Cardiac septum (tissue), 1 donor: Measurements from ENCODE around the gene GAST. TPM values are rescaled to one million over a fixed set of nuclear protein-coding genes. Genes with fewer than 3 reads are reported as not detected.

Experiments
- DNase-seq: peaks from one replicate; pipeline ENCODE4 v3.0.0-alpha.2; 2020; ENCODE audit warnings: low spot score
- intact Hi-C: fragments of 100-400 bp; cut with DNase I; formaldehyde crosslinking; loops from one replicate; pipeline ENCODE4 v1.14.0; 2022
- total RNA-seq: library from RNA; stranded (reverse); fragmentation: NEBNext Ultra II Directional; extraction: Animal tissue kit (Norgen Biotek cat#: 25700); gene quantifications from one replicate; pipeline ENCODE4 v1.2.1, GENCODE V29; 2021
- donor health status: DM: no; HTN: no; CAD: no.

Gene GAST
- total RNA-seq, 1 donor from 2014 or later = not detected

DNA sequence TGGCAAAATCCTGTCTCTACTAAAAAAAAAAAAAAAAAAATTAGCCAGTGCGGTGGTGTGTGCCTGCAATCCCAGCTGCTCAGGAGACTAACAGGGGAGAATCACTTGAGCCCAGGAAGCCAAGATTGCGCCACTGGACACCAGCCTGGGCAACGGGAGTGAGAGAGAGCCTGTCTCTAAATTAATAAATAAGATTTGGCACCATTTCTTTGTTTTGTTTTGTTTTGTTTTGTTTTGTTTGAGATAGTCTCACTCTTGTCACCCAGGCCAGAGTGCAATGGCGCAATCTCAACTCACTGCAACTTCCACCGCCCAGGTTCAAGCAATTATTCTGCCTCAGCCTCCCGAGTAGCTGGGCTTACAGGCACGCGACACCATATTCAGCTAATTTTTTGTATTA lies 9.4 kb upstream of the GAST start:
- intact Hi-C loops = no loop called here
- no peak for DNase-seq

- intact Hi-C loops = no loop called here
- DNase-seq = no peak
These were observed 6.7 kb upstream of the GAST start for GRCh38 chr17:41705271-41705991.

DNA sequence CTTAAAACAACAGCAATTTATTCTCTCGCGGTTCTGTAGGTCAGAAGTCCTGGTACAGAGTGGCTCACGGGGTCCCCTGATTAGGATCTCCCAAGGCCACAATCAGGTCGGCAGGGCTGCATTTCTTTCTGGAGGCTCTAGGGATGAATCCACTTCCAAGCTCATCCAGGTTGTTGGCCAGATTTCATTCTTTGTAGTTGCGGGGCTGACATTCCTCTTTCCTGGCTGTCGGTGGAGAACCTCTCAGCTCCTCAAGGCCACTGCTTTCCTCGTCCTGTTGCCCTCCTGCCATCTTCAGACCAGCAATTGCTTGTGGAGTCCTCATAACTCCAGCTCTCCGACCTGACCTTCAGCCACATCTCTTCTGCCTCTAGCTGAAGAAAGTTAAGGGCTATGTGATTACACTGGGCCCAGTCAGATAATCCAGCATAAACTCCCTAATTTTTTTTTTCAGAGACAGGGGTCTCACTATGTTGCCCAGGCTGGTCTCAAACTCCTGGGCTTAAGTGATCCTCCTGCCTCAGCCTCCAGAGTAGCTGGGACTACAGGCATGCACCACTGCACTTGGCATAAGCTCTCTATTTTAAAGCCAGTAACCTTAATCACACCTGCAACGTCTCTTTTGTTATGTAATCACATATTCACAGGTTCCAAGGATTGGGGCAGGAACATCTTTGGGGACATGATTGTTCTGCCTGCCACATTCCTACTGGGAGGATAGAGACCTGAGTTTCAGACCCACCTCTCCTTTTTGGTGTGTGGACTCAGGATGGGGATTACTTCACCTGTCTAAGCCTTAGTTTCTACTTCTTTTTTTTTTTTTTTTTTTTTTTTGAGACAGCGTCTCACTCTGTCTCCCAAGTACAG lies 4.1 kb upstream of the GAST start:
- DNase-seq = no peak
- intact Hi-C loops = no loop called here

DNA sequence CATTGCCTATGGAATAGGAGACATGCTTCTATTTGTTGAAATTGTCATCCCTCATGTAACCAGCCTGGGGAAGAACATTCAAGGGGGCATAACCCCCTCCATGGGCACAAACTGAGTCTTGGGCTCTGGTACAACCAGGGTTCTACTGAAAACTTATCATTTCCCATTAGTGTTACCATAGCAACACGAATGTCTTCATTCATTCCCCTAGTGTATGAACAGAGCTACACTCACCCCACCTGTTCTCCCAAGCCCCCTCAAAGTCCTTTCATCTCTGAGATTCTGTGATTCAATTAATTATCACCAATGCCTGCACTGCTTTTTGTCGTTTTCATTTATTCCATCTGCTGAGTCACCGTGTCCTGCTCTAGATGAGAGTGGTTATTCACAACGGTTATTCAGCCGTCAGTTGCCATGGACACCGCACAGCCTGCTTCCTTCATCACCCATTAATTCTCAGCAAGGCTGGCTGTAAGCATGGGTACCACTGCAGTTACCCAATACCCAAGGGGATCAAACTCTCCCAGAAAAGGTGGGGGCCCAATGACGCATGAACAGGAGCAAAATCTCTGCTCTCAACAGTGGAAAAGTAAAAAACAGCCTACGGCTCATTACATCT lies 1.6 kb upstream of the GAST start:
- DNase-seq = no peak
- intact Hi-C loops = no loop called here

GRCh38 chr17:41717408-41718286 lies 5.5 kb downstream of the GAST start:
- no peak for DNase-seq
- intact Hi-C loops = no loop called here

- DNase-seq = no peak
- intact Hi-C loops = no loop called here
These were observed 6.1 kb downstream of the GAST start for GRCh38 chr17:41718287-41718645.

- intact Hi-C loops = no loop called here
- no peak for DNase-seq
These were observed 10.1 kb downstream of the GAST start for GRCh38 chr17:41722231-41722630.

DNA sequence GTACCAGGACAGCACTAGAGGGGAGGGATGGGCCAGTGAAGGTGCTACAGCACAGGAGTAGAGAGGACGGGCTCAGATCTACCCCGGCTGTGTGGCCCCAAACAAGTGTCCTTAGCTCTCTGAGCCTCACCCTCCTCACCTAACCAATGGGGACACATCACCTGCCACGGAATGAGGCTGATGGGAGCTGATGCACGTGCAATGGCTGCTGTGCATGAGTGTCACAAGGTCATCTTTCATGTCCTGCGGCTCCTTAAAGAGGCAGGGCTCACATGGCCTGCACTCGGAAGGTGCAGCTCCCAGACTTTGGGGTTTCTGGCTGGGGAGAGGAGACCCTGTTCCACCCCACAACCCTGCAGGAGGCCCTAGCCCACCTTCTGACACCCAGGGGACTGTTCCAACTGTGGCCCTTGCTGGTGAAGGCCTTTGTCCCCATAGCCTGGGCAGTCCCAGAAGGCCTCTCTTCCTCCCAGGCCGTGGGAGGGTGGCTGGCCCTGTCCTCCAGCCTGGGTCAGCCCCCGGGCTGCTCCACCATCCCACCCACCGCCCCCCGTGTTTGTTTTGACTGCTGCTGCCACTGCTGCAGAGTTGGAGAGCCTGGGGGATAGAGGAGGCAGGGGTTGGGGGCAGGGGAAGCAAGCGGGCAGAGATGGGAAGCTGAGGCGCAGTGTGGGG lies 11.8 kb downstream of the GAST start:
- intact Hi-C loops = no loop called here
- DNase-seq = no peak

DNA sequence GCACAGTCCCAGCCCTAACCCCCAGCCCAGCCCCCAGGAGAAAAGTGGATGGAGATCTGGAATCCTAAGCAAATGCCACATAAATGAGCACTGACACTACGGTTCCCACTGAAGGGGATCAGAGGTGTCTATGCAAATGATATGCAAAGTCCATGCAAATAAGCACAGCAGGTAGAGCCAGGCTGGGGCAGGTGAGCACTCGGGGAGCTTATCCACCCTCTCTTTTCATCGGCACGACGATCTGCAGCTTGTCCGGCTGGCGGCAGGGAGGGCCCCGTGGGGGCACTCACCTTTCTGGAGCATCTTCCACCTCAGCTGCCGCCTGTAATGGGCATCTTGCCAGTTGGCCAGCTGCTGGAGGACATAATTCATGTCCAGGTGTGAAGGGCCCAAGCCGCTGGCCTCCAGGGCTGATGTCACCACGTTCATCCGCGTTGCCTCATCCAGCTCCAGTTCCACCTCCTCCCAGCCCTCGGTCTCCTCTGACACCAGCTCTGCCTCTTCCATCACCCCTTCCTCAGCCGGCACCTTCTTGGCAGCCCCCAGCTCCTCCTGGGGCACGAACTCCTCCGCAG lies 12.4 kb downstream of the GAST start:
- DNase-seq = no peak
- intact Hi-C loops = no loop called here

DNA sequence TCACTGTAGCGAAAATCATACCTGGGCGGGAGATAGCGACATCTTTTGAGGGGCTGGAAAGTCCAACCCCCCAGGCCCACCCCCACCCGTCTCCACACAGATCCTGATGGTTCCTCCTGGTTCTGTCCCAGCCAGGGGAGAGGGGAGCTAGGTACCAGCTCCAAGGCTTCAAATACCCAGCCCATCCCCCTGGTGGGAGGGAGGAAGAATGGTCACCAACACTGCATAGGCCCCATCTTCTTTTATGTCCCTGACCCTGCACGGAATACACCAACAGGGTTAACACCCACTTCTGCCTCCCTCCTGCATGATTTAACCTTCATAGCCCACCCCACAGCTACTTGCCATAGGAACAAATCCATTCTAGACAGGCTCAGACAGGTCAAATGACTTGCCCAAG lies 13.0 kb downstream of the GAST start:
- intact Hi-C loops = no loop called here
- DNase-seq = no peak

GRCh38 chr17:41728056-41728455 lies 15.9 kb downstream of the GAST start:
- no peak for DNase-seq
- intact Hi-C loops = no loop called here

DNA sequence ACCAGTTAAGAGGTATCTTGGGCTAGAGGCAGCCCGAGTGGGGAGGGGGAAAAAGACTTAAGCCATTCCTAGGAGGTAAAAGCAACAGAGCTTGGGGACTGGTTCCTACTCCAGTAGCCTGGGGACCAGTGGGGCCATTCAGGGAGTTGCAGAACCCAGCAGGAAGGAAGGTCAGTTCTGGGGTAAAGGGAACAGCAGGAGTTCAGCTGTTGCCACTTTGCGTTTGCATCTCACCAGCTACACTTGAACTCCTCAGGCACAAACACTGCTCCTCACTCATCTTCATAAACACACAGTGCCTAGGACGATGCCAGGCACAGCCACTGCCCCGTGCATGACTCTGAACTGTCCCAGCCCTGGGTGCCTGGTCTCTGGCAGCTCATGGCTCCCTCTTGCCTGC lies 18.3 kb downstream of the GAST start:
- DNase-seq = no peak
- intact Hi-C loops = loop anchor here (10.0 kb wide), 1 partner anchor 144 kb away; no protein-coding TSS in a partner anchor

DNA sequence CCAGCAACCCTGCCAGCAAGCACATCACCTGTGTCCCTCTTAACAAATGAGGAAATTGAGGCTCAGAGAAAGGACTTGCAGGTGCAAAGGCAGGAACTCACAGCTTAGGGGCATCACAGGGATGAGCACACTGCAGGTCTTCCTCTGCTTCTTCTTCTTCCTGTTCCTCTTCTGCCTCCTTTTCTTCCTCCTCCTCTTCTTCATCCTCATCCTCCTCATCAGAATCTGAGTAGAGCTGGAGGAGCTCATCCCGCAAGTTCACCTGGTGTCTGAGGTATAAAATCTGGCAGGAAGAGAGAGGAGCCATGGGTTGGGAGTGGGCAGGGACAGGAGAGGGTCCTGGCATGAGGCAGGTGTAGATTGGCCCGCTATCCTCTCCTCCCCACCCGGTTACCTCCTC lies 19.7 kb downstream of the GAST start:
- DNase-seq = no peak
- intact Hi-C loops = loop anchor here (10.0 kb wide), 1 partner anchor 143 kb away; no protein-coding TSS in a partner anchor

GRCh38 chr17:41733348-41734138 lies 21.4 kb downstream of the GAST start:
- no peak for DNase-seq
- intact Hi-C loops = loop anchor here (10.0 kb wide), 1 partner anchor 141 kb away; no protein-coding TSS in a partner anchor

DNA sequence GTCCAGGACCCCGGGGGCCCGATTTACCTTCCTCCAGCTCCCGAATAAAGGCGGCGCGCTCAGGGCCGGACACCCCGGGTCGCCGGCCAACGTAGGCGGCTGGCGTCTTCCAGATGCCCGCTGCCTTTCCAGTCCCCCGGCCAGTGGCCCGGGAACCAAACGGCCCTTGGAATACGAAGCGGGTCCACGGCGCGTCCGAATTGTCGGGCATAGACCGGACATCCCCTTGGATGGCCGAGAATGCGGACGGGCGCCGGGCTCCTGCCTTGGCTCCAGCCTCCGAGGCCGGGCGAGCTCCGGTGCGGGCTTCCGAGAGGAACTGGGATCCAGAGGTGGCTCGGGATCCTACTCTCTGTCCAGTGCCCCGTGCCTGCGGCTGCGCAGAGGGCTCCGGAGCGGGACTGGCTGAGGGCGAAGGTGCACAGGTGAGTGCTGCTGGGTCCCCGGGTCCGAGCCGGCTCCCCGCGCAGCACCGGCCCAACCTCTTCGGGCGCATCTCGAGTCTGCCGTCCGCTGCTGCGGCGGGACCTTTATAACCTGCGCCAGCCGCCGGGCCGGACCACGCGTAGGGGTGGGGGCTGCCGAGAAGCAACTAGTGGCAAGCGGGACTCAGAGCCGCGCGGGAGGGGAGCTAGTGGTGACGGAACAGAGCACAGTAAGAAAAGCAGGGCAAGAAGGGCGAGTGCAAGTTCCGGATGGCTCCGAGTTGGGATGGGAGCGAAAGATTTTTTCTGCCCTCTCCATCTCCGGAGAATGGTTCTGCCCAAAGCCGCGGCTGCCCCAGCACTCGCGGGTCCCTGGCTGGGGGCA lies 22.2 kb downstream of the GAST start, which contains the start of gene HAP1:
HAP1 (minus strand) TSS at position 505 of the 810 bp plus-strand sequence; CDS start at position 496, 9 bp downstream.
- no peak for DNase-seq
- intact Hi-C loops = loop anchor here (10.0 kb wide), 1 partner anchor 140 kb away; no protein-coding TSS in a partner anchor

GRCh38 chr17:41734949-41735313 lies 22.8 kb downstream of the GAST start:
- intact Hi-C loops = loop anchor here (10.0 kb wide), 1 partner anchor 140 kb away; no protein-coding TSS in a partner anchor
- no peak for DNase-seq

- DNase-seq = no peak
- intact Hi-C loops = loop anchor here (10.0 kb wide), 1 partner anchor 139 kb away; no protein-coding TSS in a partner anchor
These were observed 23.6 kb downstream of the GAST start for GRCh38 chr17:41735744-41736143.
